ENCODE measurements around the gene GATC.
A peak's percentile ranks its signal among the peaks of the same experiment; 100 is the strongest.
"Not testable (repeated sequence)": the region's sequence is repeated elsewhere in the genome, so short reads cannot be mapped to it uniquely, and the experiment has no call there.

The GATC gene

DNA sequence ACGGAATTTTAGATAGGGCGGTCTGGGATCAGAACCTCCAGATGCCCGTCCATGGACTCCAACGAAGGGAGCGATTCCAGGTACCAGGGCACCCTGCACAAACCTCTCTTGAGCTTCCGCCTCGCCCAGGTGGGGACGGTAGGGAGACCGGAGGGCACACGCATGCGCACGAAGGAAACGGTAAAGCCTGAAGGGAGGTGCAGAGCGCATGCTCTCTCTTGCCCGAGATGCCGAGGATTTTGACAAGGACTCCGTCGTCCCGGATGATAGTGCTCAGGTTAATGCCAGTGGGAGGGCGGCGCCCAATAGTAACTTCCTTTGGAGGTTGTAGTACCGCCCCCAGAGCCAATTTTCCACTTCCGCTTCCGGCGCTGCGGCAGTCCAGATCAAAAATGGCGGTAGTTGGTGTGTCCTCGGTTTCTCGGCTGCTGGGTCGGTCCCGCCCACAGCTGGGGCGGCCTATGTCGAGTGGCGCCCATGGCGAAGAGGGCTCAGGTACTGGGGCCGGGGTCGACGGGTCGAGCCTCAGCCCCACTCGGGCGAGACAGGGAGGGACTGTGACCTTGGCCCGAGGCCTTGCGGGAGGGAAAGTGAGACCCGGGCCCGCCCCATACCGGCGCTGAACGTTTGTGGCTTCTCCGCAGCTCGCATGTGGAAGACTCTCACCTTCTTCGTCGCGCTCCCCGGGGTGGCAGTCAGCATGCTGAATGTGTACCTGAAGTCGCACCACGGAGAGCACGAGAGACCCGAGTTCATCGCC lies 8.3 kb upstream of the GATC start, which contains the start of gene COX6A1:
Gene COX6A1, plus strand, starts transcription at position 379 of the 760 bp plus-strand sequence. Its CDS starts 14 bp downstream, at position 393.
- peak; percentile 96 for DNase-seq

DNA sequence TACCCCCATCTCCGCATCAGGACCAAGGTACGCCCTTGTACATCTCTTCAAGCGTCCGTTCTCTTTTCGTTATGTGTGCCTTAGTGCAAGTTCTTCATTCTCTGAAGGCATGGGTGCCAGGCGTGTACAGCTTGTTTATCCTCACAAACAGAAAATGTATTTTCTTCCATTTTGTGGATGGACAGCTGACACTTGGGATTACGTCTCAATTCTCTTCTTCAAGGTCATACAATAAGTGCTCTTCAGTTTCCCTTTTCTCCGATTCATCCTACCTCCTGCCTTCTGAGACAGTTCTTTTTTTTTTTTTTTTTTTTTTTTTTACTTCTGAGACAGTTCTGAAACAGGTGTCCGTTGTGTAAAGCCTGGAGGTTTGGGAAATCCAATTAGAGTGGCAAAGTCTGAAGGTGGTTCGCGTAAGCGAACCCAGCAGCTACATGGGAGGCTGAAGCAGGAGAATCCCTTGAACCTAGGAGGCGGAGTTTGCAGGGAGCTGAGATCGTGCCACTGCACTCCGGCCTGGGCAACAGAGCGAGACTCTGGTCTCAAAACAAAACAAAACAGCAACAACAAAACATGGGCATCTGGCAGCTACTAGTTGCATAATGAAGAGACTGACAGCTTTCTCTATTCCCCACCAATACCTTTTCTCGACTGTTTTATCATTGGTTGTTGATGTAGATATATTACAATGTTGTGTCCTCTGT lies 7.6 kb upstream of the GATC start:
- no peak for DNase-seq

- peak; percentile 60 for DNase-seq
These were observed 6.5 kb upstream of the GATC start for GRCh38 chr12:120439646-120440247.

DNA sequence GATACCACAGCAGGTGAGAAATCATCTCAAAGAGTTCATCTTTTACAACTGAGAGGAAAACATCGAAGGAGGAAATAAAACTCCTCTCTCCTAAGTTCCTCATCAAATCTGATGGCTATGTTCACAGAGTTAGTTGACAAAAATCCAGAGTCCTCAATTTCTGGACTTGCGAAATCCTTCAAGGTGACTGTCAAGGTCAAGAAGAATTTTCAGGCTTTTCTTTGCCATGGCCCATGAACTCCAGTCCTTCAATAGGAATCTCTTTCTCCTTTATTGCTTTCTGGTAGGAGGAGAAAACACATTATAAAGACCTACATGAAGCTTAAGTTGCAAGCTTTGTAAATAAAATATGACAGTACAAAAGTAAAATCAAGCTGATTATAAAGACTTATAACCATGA lies 1.6 kb upstream of the GATC start:
- no peak for DNase-seq

DNA sequence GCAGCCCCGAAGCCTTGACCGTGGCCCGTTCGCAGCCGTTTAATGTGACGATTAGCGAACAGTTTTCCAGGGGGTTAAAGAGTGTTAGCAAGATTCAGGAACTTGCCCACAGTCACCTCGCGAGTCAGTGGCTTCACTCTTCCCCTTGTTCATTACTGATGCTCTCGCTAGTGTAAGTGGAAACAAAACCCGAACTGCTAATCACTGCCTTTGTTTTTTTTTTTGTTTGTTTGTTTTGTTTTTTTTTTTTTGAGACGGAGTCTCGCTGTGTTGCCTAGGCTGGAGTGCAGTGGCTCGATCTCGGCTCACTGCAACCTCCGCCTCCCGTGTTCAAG lies 567 bp downstream of the GATC start:
- DNase-seq = not testable (repeated sequence)

DNA sequence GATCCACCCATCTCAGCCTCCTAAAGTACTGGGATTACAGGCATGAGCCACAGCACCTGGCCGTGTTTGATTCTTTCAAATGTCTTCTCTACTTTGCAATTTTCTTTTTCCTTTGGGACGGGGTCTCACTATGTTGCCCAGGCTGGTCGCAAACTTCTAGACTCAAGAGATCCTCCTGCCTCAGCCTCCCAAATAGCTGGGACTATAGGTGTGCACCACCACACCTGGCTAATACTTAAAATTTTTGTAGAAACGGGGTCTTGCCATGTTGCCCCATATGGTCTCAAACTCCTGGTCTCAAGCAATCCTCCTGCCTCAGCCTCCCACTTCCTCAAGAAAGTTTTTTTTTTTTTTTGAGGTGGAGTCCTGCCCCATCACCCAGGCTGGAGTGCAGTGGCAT lies 1.7 kb downstream of the GATC start:
- no peak for DNase-seq

DNA sequence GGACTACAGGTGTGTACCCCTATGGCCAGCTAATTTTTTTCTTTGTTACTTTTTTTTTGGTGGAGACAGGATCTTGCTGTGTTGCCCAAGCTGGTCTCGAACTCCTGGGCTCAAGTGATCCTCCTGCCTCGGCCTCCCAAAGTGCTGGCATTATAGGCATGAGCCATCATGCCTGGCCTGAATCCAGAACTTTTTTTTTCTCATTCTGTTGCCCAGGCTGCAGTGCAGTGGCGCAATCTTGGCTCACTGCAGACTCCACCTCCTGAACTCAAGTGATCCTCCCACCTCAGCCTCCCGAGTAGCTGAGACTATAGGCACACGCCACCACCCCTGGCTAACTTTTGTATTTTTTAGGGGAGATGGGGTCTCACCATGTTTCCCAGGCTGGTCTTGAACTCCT lies 6.3 kb downstream of the GATC start:
- DNase-seq = not testable (repeated sequence)

- no peak for DNase-seq
These were observed 7.0 kb downstream of the GATC start for GRCh38 chr12:120453060-120453750.

GRCh38 chr12:120453977-120454376 lies 7.7 kb downstream of the GATC start:
- no peak for DNase-seq

DNA sequence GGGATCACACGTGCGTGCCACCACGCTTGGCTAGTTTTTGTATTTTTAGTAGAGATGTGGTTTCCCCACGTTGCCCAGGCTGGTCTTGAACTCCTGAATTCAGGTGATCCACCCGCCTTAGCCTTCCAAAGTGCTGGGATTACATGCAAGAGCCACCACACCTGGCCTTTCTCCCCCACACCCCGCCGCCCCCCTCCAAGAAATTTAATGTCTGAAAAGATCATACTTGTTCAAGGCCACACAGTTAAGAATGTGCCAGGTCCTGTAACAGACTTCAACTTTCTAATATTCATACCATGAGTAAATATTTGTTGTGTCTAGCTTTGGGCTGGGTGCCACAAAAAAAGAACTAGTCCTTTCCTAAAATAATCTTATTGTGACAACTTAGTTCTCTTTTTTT lies 9.1 kb downstream of the GATC start:
- no peak for DNase-seq

DNA sequence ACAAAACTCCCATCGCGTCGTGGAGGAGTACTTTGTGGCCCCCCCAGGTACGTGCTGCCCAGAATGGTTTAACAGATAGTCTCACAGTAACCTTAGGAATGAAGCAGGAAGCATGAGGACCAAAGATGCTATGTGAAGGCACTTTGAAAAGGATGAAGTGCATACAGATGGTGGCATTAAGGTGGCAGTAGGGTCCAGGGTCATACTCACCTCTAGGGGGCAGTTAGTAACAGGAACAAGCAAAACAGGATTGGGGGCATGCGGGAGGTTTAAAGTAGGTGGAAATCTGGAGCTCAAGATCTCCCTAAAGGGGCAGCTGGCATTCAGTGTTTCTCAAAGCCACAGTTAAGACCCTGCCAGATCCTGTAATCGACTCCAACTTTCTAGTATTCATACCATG lies 10.9 kb downstream of the GATC start:
- DNase-seq = no peak

DNA sequence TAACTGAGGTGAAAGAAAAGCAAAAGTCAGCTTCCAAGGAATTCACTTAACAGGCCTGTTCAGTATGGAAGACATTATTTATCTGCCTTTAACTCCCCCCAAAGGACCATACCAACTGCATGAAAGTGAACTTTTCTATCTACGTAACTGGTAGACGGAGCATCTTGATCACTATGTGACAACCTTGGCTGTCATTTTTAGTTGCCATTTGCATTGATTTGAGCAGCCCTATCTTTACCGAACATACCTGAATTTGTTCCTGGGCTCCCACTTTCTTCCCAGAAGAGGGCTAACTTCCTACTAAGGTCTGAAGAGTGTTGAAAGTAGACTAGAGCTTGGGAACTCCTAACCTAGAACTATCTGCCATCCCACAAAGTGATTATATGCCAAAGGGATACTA lies 13.9 kb downstream of the GATC start:
- DNase-seq = no peak

DNA sequence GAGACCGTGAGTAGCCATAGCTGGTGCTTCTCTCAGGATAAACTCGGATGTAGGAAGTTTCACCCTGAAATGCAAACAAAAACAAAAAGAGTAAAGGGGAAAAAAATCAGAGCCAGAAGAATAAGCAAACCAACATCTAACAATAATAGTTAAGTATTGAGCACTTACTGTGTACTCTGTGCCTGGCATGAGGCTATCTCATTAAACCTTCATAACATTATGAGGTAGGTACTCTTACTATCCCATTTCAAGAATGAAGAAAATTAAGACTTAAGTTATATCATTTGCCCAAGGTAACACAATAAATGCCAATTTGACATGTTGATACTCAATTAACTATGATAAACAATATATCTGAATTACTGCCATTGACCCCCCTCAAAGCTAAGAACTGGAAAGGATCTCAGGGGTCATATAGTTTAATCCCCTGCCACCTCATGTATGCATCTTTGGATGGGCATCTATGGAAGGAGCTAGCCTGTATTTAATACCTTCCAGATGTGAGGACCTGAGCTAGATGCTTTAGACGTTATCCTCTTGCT lies 15.9 kb downstream of the GATC start:
- no peak for DNase-seq

GRCh38 chr12:120463712-120464111 lies 17.5 kb downstream of the GATC start:
- no peak for DNase-seq

DNA sequence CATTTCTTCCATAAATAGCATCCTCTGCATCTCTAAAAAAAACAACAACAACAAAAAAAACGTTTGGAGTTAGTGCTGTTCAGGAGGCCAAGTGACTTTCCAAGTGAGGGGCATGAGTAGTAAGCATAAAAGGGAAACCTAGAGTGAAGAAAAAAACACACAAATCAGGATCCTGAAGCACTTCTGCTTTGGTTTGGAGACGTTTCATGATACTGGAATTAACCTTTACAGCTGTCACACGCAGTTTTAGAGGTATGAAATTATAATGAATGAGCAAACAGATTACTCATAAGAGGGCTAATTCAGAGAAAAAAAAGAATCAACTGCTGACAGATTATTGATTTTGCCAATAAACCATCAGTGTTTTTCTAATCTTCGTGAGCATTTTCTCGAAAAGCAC lies 19.5 kb downstream of the GATC start:
- no peak for DNase-seq

DNA sequence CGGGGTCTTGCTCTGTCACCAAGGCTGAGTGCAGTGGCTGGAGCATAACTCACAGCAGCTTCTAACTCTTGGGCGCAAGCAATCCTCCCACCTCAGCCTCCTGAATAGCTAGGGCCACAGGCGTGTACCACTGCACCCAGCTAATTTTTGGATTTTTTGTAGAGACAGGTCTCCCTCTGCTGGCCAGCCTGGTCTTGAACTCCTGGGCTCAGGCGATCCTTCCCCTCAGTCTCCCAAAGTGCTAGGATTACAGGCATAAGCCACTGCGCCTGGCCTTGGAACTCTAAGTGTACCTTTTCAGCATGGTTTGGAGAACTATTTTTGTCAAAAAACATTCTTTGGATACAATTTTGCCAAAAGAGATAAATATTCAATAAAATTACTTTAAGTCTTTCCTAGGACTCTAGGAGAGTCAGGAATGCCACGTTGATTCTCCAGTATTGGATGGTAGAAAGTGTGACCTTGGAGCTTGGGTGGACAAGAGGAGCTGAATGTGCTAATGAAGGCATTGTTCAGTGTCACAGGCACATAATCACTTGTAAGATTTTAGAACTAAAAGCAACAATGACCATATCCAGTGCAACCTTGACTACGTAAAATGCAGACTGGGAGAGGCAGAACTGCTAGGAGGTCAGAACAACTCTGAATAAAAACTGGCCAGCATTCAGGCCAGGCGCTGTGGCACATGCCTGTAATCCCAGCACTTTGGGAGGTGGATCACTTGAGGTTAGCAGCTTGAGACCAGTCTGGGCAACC lies 20.5 kb downstream of the GATC start:
- peak; percentile 51 for DNase-seq

- no peak for DNase-seq
These were observed 21.2 kb downstream of the GATC start for GRCh38 chr12:120467439-120467838.

- peak; percentile 36 for DNase-seq
These were observed 22.1 kb downstream of the GATC start for GRCh38 chr12:120468325-120468820.

- no peak for DNase-seq
These were observed 22.7 kb downstream of the GATC start for GRCh38 chr12:120468821-120469449.

DNA sequence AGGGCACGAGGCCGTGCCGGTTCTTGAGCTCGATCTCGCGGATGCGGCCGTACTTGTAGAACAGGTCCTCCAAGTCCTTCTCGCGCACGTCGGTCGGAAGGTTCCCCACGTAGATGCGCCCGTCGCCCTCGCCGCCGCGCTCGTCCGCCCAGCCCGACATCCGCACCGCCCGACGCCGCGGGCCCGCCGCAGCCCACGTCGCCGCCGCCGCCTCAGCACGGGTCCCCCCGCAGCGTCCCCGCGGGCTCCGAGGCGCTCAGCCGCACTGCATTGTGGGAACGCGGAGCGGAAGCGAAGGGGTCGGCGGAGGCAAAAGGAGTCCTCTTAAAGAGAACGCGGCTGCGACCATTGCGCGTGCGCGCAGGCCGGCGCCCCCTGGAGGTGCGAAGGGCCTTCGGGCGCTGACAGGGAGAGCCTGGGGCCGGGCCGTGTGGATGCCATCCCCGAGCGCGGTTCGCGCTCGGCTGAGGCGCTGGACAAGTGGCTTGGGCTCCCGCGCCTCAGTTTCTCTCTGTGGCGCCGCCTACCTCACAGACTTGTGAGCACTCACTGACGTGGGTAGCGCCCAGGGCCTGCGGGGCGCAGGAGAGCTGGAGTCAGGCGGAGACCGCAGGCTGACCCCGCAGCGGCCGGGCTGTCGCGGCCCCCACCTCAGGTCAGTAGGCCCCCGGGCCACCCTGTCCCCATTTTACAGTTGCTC lies 23.4 kb downstream of the GATC start, which contains the start of gene SRSF9:
Gene SRSF9, minus strand, starts transcription at position 299 of the 700 bp plus-strand sequence. Its CDS starts 139 bp downstream, at position 160.
- peak; percentile 96 for DNase-seq
